Measurements from ENCODE around the gene RNH1.

- TF ChIP-seq CTCF (IDR thresholded peaks at IDR 0.05; ENCODE audit: low read depth, low read length, poor library complexity, severe bottlenecking), result no peak
- no peak for TF ChIP-seq EZH2phosphoT487 (IDR thresholded peaks at IDR 0.05; ENCODE audit: borderline replicate concordance, low read length)
Observed at GRCh38 chr11:479311-479710, 27.7 kb downstream of the RNH1 start.
